Thyroid gland (tissue), 4 donors: ENCODE measurements around the gene NDUFA13. TPM values are rescaled to one million over a fixed set of nuclear protein-coding genes. Genes with fewer than 3 reads are reported as not detected.

Experiments used
- DNase-seq, 2 donors: peaks; one replicate each; pipeline ENCODE4 v3.0.0-alpha.2; 2019
- H3K27ac ChIP-seq, 3 donors: fragments of 200-600 bp; sonication (generic); 1 replicate in 2 of 3; 2 replicates in 1 of 3; pipeline ENCODE4 v1.5.1; 2016 to 2019; ENCODE audit warnings: mild to moderate bottlenecking in 1 of 3, moderate library complexity in 1 of 3
- H3K27me3 ChIP-seq: fragments of 200-600 bp; sonication (generic); one replicate; pipeline ENCODE4 v1.5.1; 2019
- H3K36me3 ChIP-seq, 2 donors: fragments of 200-600 bp; sonication (generic); one replicate each; pipeline ENCODE4 v1.5.1; 2016 to 2019
- H3K4me1 ChIP-seq, 2 donors: fragments of 200-600 bp; sonication (generic); one replicate each; pipeline ENCODE4 v1.5.1; 2017 to 2019
- H3K4me3 ChIP-seq, 3 donors: fragments of 200-600 bp; sonication (generic); replicated peaks in 1 of 3; 1 replicate in 2 of 3; 2 replicates in 1 of 3; pipeline ENCODE4 v1.5.1; 2016; ENCODE audit warnings: mild to moderate bottlenecking in 1 of 3
- H3K9me3 ChIP-seq: fragments of 200-600 bp; sonication (generic); one replicate; pipeline ENCODE4 v1.5.1; 2017
- CTCF ChIP-seq, 6 experiments: fragments of 200-600 bp in 3 of 6; fragments of 450-650 bp in 3 of 6; sonication (generic) in 3 of 6; IDR thresholded peaks; one replicate each; pipeline ENCODE4 v1.5.1; 2016 to 2019; ENCODE audit warnings: antibody characterized with exemption in 6 of 6, mild to moderate bottlenecking in 2 of 6, inconsistent platforms in 1 of 6, moderate library complexity in 1 of 6
- POLR2A ChIP-seq, 2 donors: fragments of 450-650 bp; IDR thresholded peaks; one replicate each; pipeline ENCODE4 v1.6.1; 2017; ENCODE audit warnings: antibody characterized with exemption in 2 of 2, mild to moderate bottlenecking in 2 of 2, moderate library complexity in 1 of 2
- WGBS, 2 donors: methylation state at CpG; one replicate each; pipeline ENCODE4 v1.1.5; 2017; 5-methylcytosine and 5-hydroxymethylcytosine counted together
- intact Hi-C: fragments of 100-400 bp; cut with DNase I; formaldehyde crosslinking; loops from one replicate; pipeline ENCODE4 v1.15.1; 2023
- total RNA-seq, 4 donors: library from RNA; depleted of rRNA; stranded (reverse); fragments of >200 nt; gene quantifications; one replicate each; pipeline ENCODE4 v1.2.3, GENCODE V29; 2016

The NDUFA13 gene
- total RNA-seq, 4 donors from 2014 or later = 32.8 to 265 (median 63.6) TPM

- H3K4me1 ChIP-seq = peaks cover 14 to 20% of the 10 kb centered on the region in 2 donors
These were observed 18.7 kb downstream of the NDUFA13 start for GRCh38 chr19:19534556-19535265.

GRCh38 chr19:19535311-19536191, 19.5 kb downstream of the NDUFA13 start:
- DNase-seq = no peak
- TF ChIP-seq POLR2A (IDR thresholded peaks at IDR 0.05) (no peak), CTCF (IDR thresholded peaks at IDR 0.05) (no peak)
- WGBS, 2 donors = 87 to 97% methylated on average over 13 to 19 of the region's 34 CpGs
- H3K27me3 ChIP-seq = no peaks in the 10 kb centered on the region
- no peaks in the 10 kb centered on the region for H3K9me3 ChIP-seq
- H3K4me1 ChIP-seq = peaks cover 18 to 26% of the 10 kb centered on the region in 2 donors
- intact Hi-C loops = loop anchor here (2.0 kb wide), 1 partner anchor 107 kb away; the partner anchor contains the start of gene GMIP
- no peak overlapping the region for H3K27ac ChIP-seq
- H3K4me3 ChIP-seq = no peak overlapping the region
- H3K36me3 ChIP-seq = no peaks in the 10 kb centered on the region

More at GRCh38 chr19:19534556-19535265, 18.7 kb downstream of the NDUFA13 start:
- Histone ChIP-seq H3K27me3 (no peaks in the 10 kb centered on the region), H3K36me3 (no peaks in the 10 kb centered on the region), H3K4me3 (no peak overlapping the region), H3K9me3 (no peaks in the 10 kb centered on the region), H3K27ac (no peak overlapping the region)
- no peak for DNase-seq
- no peak for TF ChIP-seq POLR2A (IDR thresholded peaks at IDR 0.05)
- 62 to 70% methylated on average over 25 to 27 of the region's 27 CpGs for WGBS, 2 donors
- intact Hi-C loops = loop anchor here (2.0 kb wide), 1 partner anchor 108 kb away; the partner anchor contains the start of gene GMIP

DNA sequence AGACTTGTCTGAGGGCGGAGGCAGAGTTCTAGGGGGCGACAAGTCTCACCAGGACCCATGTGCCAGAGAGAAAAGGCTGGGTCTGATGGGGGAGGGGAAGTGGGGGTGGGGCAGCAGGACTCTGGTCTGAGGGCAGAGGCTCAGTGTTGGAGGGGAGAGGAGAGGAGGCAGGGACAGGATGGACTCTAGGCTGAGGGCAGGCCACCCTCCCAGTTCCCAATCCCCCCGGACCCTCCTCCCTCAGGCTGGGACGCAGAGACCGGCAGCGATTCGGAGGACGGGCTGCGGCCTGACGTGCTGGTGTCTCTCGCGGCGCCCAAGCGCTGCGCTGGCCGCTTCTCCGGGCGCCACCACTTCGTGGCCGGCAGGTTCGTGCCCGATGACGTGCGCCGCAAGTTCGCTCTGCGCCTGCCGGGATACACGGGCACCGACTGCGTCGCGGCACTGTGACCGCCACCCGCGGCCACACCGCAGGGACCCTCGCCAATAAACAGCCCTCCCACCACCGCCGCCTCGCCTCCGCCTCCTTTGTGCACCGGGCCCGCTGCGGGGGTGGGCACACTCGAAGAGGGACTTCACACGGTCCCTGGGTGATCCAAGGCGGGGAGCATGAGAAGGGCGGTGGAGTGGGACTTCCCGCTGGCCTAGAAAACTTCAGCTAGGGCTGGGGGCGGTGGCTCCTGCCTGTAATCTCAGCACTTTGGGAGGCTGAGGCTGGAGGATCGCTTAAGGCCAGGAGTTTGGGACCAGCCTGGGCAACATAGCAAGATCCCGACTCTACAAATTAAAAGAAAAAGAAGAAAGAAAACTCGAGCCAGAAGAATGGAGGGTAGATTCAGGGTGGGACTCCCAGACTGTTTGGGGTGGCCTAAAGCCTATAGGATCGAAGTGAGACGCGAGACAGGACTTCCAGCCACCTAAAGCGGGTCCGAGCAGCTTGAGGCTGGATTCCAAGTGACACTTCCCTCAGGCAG, 21.3 kb downstream of the NDUFA13 start:
- peaks cover 25 to 29% of the 10 kb centered on the region in 2 donors for H3K4me1 ChIP-seq
- peak; percentile 38 to 45 for DNase-seq
- H3K27me3 ChIP-seq = no peaks in the 10 kb centered on the region
- intact Hi-C loops = no loop called here
- H3K4me3 ChIP-seq = peak overlapping the region in 1 of 3 donors; percentile 34
- no peaks in the 10 kb centered on the region for H3K9me3 ChIP-seq
- 36 to 55% methylated on average over 16 to 27 of the region's 59 CpGs for WGBS, 2 donors
- H3K27ac ChIP-seq = no peak overlapping the region
- H3K36me3 ChIP-seq = no peaks in the 10 kb centered on the region
- TF ChIP-seq POLR2A (IDR thresholded peaks at IDR 0.05) (no peak), CTCF (IDR thresholded peaks at IDR 0.05) (no peak)

DNA sequence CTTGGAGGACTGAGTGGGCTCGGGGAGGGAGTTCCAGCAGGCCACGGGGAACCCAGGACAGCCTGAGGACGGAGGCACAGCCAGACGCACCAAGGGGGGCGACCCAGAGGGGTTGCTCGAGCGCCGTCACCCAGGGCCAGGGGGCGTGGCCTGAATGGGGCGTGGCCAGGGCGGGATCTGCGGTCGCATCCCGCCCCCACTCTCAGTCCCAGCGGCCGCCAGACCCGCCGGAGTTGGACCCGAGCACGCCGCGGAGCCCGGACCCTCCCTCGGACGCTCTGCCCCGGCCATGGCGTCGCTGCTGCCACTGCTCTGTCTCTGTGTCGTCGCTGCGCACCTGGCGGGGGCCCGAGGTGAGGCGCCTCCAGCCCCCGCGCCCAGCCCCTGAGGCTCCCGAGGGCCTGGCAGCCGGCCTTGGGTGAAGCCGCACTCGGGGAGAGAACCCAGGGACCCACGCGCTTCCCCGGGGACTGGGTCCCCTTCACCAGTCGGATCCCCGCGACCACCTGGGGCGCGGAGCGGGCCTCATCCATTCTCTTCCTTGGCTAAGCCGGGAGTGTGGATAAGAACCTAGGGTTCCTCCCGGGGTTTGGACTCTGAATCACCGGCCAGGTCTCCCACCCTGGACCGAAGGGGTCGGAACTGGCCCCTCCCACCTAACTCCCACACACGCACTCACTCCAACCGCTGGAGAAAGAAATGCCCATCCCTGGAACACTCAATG, 22.2 kb downstream of the NDUFA13 start, which contains the start of gene CILP2:
Gene CILP2, plus strand, starts transcription at position 205 of the 724 bp plus-strand sequence. Its CDS starts 85 bp downstream, at position 290.
- TF ChIP-seq POLR2A (IDR thresholded peaks at IDR 0.05) = peak in 1 of 2 donors; percentile 28
- no peak for TF ChIP-seq CTCF (IDR thresholded peaks at IDR 0.05)
- Histone ChIP-seq H3K4me3 (peak within 1 kb of the TSS in 1 of 3 donors; percentile 34), H3K4me1 (peaks cover 25 to 26% of the 10 kb centered on the region in 2 donors), H3K36me3 (no peaks in the 10 kb centered on the region), H3K27ac (no peak within 1 kb of the TSS), H3K9me3 (no peaks in the 10 kb centered on the region), H3K27me3 (no peaks in the 10 kb centered on the region)
- peak; percentile 66 to 69 for DNase-seq
- 0 to 8% methylated on average over 5 to 11 of the region's 56 CpGs for WGBS, 2 donors
- intact Hi-C loops = no loop called here
